Renal pelvis (tissue), 12 donors: ENCODE results near the gene DNAJC1. TPM values are rescaled to one million over a fixed set of nuclear protein-coding genes. Genes with fewer than 3 reads are reported as not detected.
"Not testable (repeated sequence)": the region's sequence is repeated elsewhere in the genome, so short reads cannot be mapped to it uniquely, and the experiment has no call there.

Experiments used
- DNase-seq: peaks from one replicate; pipeline ENCODE4 v3.0.0-alpha.2; 2013
- long read RNA-seq, 16 experiments: transcript quantifications; one replicate each; lab custom pipeline, GENCODE V29; 2026
- polyA plus RNA-seq, 3 donors: library from polyadenylated mRNA; unstranded; fragments of 120-200 nt; gene quantifications; one replicate each; pipeline ENCODE4 v1.2.1, GENCODE V29; 2013; ENCODE audit not compliant: insufficient read length in 3 of 3

Gene DNAJC1, protein sequence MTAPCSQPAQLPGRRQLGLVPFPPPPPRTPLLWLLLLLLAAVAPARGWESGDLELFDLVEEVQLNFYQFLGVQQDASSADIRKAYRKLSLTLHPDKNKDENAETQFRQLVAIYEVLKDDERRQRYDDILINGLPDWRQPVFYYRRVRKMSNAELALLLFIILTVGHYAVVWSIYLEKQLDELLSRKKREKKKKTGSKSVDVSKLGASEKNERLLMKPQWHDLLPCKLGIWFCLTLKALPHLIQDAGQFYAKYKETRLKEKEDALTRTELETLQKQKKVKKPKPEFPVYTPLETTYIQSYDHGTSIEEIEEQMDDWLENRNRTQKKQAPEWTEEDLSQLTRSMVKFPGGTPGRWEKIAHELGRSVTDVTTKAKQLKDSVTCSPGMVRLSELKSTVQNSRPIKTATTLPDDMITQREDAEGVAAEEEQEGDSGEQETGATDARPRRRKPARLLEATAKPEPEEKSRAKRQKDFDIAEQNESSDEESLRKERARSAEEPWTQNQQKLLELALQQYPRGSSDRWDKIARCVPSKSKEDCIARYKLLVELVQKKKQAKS
- polyA plus RNA-seq = 10 to 100 TPM; 26.0 to 30.0 (median 27.9) TPM
- long read RNA-seq, donor 1, transcript DNAJC1-202 (12 exons, 2,106 nt) = major isoform, 8 of 46 reads
- long read RNA-seq, donor 1, partial matches to known transcripts = 38 of 46 reads
- long read RNA-seq, donor 1, other reads (novel, unspliced or antisense) = 0 of 46 reads
- long read RNA-seq, donor 2, transcript DNAJC1-202 (12 exons, 2,106 nt) = major isoform, 14 of 58 reads
- long read RNA-seq, donor 2, partial matches to known transcripts = 44 of 58 reads
- long read RNA-seq, donor 2, other reads (novel, unspliced or antisense) = 0 of 58 reads
- long read RNA-seq, donor 3, transcript DNAJC1-202 (12 exons, 2,106 nt) = major isoform, 5 of 80 reads
- long read RNA-seq, donor 3, partial matches to known transcripts = 75 of 80 reads
- long read RNA-seq, donor 3, other reads (novel, unspliced or antisense) = 0 of 80 reads
- long read RNA-seq, donor 4, transcript DNAJC1-202 (12 exons, 2,106 nt) = major isoform, 7 of 30 reads
- long read RNA-seq, donor 4, partial matches to known transcripts = 23 of 30 reads
- long read RNA-seq, donor 4, other reads (novel, unspliced or antisense) = 0 of 30 reads
- long read RNA-seq, donor 5, partial matches to known transcripts = 27 of 28 reads
- long read RNA-seq, donor 5, other reads (novel, unspliced or antisense) = 0 of 28 reads
- long read RNA-seq, donor 6, transcript DNAJC1-202 (12 exons, 2,106 nt) = major isoform, 5 of 35 reads
- long read RNA-seq, donor 6, partial matches to known transcripts = 30 of 35 reads
- long read RNA-seq, donor 6, other reads (novel, unspliced or antisense) = 0 of 35 reads
- long read RNA-seq, donor 7, partial matches to known transcripts = 93 of 94 reads
- long read RNA-seq, donor 7, other reads (novel, unspliced or antisense) = 0 of 94 reads
- long read RNA-seq, donor 8, partial matches to known transcripts = 36 of 38 reads
- long read RNA-seq, donor 8, other reads (novel, unspliced or antisense) = 0 of 38 reads
- long read RNA-seq, donor 9, transcript DNAJC1-202 (12 exons, 2,106 nt) = major isoform, 8 of 101 reads
- long read RNA-seq, donor 9, partial matches to known transcripts = 93 of 101 reads
- long read RNA-seq, donor 9, other reads (novel, unspliced or antisense) = 0 of 101 reads
- long read RNA-seq, donor 10, transcript DNAJC1-202 (12 exons, 2,106 nt) = major isoform, 5 of 15 reads
- long read RNA-seq, donor 10, partial matches to known transcripts = 10 of 15 reads
- long read RNA-seq, donor 10, other reads (novel, unspliced or antisense) = 0 of 15 reads
- long read RNA-seq, donor 11, transcript DNAJC1-202 (12 exons, 2,106 nt) = major isoform, 5 of 27 reads
- long read RNA-seq, donor 11, partial matches to known transcripts = 22 of 27 reads
- long read RNA-seq, donor 11, other reads (novel, unspliced or antisense) = 0 of 27 reads
- long read RNA-seq, donor 12, transcript DNAJC1-202 (12 exons, 2,106 nt) = major isoform, 9 of 61 reads
- long read RNA-seq, donor 12, partial matches to known transcripts = 52 of 61 reads
- long read RNA-seq, donor 12, other reads (novel, unspliced or antisense) = 0 of 61 reads
- long read RNA-seq, donor 13, partial matches to known transcripts = 41 of 43 reads
- long read RNA-seq, donor 13, other reads (novel, unspliced or antisense) = 0 of 43 reads
- long read RNA-seq, donor 14 = 0 reads
- long read RNA-seq, donor 15, transcript DNAJC1-202 (12 exons, 2,106 nt) = major isoform, 6 of 43 reads
- long read RNA-seq, donor 15, partial matches to known transcripts = 36 of 43 reads
- long read RNA-seq, donor 15, other reads (novel, unspliced or antisense) = 0 of 43 reads
- long read RNA-seq, donor 16, partial matches to known transcripts = 39 of 42 reads
- long read RNA-seq, donor 16, other reads (novel, unspliced or antisense) = 0 of 42 reads

DNA sequence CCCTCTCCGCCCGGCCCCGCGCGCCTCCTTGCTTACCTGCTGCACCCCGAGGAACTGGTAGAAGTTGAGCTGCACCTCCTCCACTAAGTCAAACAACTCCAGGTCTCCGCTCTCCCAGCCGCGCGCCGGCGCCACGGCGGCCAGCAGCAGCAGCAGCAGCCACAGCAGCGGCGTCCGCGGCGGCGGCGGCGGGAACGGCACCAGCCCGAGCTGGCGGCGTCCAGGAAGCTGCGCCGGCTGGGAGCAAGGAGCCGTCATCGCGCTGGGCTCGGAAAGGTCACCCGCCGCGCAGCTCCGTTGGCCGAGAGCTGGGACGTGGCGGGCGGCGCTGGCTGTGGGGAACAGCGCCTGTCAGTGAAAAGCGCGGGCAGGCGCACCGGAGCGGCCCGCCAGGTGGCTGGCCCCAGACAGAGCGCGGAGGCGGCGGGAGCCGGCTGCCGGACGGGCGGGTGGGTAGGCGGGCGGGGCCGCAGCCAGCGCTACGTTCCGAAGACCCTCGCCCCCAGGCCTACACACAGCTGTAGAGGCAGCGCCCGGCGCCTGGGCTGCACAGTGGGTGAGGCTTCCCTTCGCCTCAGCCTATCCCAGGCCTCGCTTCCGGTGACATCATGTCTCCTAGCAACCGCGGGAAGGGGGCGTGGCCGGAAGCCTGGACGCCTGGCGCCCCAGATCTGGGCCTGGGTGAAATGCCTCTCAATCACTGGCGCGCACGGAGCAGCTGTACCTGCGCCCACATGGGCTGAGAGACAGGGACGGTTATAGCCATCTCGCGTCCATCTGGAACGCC, at the start of gene DNAJC1:
TSS of gene DNAJC1 (minus strand) at position 554 of the 787 bp plus-strand sequence. CDS start at position 258, 296 bp downstream.
- peak; percentile 98 for DNase-seq

DNA sequence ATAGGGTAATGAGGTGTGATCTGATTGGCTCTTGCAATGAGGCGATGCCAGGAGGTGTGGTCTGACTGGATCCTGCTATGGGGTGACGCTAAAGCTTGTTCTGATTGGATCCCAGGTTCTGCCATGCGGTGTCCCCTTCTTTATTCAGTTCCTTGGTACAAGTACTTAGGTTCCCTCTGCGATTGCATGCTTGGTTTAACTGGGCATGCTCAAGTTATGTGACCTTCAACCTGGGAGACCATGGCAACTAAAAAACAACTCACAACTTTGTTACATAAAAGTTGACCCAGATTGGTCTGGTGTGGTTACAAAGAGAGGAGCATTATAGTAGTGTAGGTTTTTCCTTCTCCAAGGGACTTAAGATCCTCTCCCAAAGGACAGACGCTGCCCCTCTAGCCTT, 49.5 kb upstream of the DNAJC1 start:
- DNase-seq = peak; percentile 36

DNA sequence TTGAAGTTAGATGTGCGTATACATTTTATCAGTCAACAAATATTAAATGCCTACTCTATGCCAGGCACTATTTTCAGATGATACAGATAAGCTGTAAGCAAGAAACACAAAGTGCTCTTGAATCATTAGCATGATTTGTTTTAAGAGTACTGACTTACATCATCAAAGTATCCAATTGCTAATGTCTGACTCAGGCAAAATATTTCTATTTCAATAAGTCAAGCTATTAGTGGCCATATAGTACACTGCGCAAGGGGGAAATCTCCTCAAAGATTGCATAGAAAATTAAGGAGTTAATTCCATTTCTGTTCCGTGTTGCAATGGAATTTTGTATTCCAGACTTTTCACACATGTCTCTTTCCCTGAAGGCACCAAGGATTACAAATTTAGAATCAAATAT, 46.1 kb upstream of the DNAJC1 start:
- DNase-seq = no peak

GRCh38 chr10:22047812-22048211, 44.3 kb upstream of the DNAJC1 start:
- no peak for DNase-seq

DNA sequence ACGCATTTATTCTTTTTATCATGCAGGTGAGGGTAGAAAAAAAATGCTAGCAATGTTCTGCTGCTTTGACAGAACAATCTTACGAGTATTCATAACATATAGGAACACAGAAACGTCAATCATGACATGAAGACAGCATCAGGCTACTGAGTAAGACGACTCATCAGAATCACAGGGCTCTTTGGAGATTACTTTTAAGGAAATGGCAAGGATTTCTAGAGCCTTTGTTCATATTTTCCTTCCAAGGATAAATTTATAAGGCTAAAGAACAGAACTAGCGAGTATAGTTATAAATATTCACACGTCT, 39.8 kb upstream of the DNAJC1 start:
- DNase-seq = no peak

DNA sequence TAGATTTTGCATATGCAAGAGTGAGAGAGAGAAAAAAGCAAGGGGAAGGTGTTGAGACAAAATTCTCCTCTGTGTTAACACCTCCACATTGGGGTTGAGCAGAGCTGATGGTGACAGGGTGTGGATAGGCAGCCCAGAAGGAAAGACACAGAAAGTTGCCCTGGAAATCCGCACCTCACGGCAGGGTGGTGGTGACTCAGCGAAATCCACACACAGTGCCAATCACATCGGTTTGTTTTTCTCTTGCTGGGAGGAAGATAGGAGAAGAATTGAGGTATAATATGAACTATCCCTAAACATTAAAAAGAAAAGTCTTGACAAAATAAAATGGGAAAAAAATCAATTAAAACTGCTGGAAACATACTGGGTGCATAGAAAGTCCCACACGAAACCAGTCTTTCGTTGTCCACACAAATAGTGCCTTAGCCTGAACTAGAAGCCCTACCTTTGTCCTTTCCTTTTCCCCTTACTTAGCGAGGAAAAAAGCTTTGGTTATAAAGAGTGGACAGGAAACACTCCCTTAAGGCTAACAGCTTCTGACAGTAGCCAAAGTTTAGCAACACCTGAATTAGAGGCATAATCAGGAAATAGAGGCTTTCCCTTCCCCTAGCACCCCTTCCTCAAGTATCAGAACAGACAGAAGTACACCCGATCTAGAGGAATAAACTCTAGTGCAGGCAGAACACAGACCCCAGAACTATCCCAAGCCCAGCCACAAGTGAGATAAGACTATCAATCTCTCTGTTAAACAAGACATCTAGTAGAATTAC, 39.2 kb upstream of the DNAJC1 start:
- no peak for DNase-seq

DNA sequence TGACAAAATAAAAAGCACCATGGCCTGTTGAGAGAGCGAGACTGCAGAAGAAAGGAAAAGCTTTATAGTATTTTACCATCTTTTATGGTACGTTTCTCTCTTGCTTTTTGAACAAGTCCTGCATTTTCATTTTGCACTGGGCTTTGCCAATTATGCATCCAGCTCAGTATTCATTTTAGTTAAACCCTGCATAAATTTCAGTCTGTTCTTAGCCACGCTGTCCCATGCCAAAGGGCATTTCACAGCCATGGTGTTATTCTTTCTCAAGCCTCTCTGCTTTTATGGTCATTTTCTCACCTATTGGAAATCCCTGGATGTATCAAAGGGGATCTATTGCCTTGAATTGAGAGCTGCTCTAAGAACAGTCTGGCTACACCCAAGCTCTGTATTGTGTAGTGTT, 30.8 kb upstream of the DNAJC1 start:
- DNase-seq = no peak

DNA sequence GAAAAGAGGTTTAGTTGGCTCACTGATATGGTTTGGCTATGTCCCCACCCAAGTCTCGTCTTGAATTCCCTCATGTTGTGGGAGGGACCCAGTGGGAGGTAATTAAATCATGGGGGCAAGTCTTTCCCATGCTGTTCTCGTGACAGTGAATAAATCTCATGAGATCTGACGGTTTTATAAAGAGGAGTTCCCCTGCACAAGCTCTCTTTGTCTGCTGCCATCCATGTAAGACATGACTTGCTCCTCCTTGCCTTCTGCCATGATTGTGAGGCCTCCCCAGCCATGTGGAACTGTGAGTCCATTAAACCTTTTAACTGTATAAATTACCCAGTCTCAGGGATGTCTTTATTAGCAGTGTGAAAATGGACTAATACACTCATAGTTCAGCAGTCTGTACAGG, 28.7 kb upstream of the DNAJC1 start:
- not testable (repeated sequence) for DNase-seq

DNA sequence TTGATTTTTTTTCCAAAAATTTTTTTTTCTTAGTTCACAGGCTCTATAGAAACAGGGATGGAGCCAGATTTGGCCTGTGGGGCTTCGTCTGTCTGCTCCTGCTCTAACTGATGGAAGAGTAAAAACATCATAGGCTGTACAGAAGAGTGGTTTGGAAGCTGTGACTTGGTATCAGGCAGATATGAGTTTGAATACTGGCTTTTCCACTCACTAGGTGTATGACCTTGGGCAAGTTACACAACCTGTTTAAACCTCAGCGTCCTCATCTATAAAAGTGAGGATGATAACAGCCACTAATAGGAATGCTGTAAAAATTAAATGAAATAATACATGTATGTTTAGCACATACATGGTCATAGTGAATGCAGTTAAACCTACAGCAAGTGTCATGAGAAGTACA, 26.9 kb upstream of the DNAJC1 start:
- DNase-seq = no peak

DNA sequence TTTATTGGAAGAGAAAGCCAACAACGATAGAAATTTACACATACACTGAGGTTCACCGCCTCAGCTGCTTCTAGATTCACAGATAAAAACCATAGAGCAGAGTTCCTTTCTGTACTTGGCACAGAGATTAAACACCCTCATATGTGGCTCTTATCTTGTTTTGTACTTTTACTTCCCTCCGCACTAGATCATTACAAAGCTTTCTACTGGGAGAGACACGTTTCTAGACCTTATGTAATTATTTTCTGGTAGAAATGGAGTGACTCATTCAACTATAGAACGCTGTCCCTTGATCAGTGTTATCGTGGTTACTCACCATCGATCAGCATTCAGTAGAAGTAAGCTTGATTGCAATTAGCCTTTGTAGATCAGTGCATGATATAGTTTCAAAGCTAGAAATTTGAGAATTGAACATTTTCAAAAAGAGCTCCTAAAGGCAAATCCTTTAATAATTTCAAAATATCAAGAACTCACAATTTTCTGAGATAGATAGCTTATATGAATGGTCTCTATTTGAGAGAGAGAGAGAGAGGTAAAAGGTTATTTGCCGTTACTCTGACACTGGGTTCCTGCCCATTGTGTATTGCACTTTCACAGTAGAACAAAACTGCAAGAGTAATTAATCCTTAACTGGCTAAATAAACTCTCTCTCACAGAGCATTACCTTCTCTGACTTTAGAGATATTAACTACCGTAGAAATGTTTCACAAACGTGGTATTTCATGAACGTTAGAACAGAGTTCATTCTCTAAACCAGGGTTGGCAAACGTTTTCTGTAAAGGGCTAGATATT, 26.1 kb upstream of the DNAJC1 start:
- no peak for DNase-seq

- DNase-seq = no peak
Observed at GRCh38 chr10:22027364-22028238, 24.1 kb upstream of the DNAJC1 start.

GRCh38 chr10:22026287-22026686, 22.8 kb upstream of the DNAJC1 start:
- no peak for DNase-seq

DNA sequence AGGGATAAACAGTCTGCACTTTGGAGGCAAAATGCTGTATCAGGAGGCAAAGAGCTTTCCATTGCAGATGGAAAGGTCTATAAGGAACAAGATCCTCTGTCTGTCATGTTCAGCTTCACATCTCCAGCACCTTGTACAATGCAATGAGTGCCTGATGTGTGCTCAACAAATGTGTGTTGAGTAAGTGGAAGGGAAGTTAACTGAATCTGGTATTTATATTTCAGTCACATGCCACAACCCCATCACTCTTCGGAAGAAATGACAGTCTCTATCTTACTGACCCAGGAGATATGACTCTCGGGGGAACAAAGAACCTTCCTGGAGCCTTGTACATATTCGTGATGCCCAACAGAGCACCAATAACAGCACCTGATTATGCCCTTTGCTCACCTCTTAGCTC, 20.0 kb upstream of the DNAJC1 start:
- DNase-seq = no peak

DNA sequence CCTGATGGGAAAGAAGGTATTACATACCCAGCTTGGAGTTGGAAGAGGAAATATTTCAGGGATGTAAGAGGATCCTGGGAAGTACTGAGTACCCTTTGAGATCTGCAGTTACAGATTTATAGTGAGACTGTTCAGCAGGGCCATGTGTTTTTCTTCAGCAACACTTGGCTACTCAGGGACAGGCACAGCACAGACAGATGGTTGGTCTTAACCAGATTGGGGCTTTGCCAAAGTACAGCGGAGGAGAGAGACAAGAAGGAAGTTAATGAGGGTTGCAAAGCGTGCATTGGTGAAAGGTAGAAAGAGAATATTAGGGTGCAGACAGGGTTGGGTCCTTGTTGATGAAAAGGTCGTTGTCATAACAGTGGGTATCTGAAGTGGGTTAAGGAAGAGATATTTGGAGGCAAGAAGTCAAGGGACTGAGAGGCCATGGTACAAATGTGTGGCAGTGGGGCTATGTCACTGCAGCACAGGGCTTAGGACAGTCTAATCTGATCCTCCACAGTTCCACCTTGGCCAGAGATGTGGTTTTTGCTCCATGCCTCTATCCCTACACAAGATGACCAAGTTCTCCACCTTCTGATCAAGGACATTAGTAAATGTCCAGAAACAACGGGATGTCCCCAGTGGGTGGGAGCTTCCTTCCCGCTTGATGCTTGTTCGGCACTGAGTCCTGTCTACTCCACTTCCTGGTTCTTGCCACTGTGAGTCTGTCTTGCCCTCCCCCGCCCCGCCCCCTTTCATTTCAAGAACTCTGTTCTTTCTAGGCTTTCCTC, 18.9 kb upstream of the DNAJC1 start:
- peak; percentile 48 for DNase-seq

- not testable (repeated sequence) for DNase-seq
Observed at GRCh38 chr10:22021144-22021543, 17.6 kb upstream of the DNAJC1 start.
